Measurements from ENCODE around the gene PPHLN1. TPM values are rescaled to one million over a fixed set of nuclear protein-coding genes. Genes with fewer than 3 reads are reported as not detected.
A peak's percentile ranks its signal among the peaks of the same experiment; 100 is the strongest.

Gene PPHLN1, protein sequence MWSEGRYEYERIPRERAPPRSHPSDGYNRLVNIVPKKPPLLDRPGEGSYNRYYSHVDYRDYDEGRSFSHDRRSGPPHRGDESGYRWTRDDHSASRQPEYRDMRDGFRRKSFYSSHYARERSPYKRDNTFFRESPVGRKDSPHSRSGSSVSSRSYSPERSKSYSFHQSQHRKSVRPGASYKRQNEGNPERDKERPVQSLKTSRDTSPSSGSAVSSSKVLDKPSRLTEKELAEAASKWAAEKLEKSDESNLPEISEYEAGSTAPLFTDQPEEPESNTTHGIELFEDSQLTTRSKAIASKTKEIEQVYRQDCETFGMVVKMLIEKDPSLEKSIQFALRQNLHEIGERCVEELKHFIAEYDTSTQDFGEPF
- total RNA-seq = 10 to 100 TPM; 39.5 to 45.5 (median 41.7) TPM

- TF ChIP-seq POLR2A (IDR thresholded peaks at IDR 0.05) = no peak
- no peak for TF ChIP-seq CTCF (IDR thresholded peaks at IDR 0.05)
- H3K4me3 ChIP-seq (ENCODE audit: low read depth, poor library complexity, severe bottlenecking) = peak within 1 kb of the TSS; percentile 54
- intact Hi-C loops (cut with DNase I; ENCODE audit: low total_unique reads) = no loop called here
- peak; percentile 82 to 96 for DNase-seq (ENCODE audit: low spot score in 2 of 2)
- 1% methylated on average over 40 to 55 of the region's 55 CpGs for WGBS, 2 donors
These were observed at the start of gene PPHLN1, which contains the start of gene ZCRB1 for GRCh38 chr12:42325653-42326474. PPHLN1 (plus strand) TSS chr12:42326167; CDS start chr12:42335903, 9,736 bp downstream. ZCRB1 (minus strand) TSS chr12:42326094; CDS start chr12:42324102, 1,992 bp downstream.

GRCh38 chr12:42277396-42278127 lies 48.4 kb upstream of the PPHLN1 start:
- TF ChIP-seq CTCF (IDR thresholded peaks at IDR 0.05) (no peak), POLR2A (IDR thresholded peaks at IDR 0.05) (no peak)
- no peak overlapping the region for H3K4me3 ChIP-seq (ENCODE audit: low read depth, poor library complexity, severe bottlenecking)
- intact Hi-C loops (cut with DNase I; ENCODE audit: low total_unique reads) = no loop called here
- 65 to 74% methylated on average over 6 of the region's 6 CpGs for WGBS, 2 donors
- DNase-seq (ENCODE audit: low spot score in 2 of 2) = no peak

- DNase-seq (ENCODE audit: low spot score in 2 of 2) = no peak
- TF ChIP-seq CTCF (IDR thresholded peaks at IDR 0.05) (no peak), POLR2A (IDR thresholded peaks at IDR 0.05) (no peak)
- H3K4me3 ChIP-seq (ENCODE audit: low read depth, poor library complexity, severe bottlenecking) = no peak overlapping the region
- intact Hi-C loops (cut with DNase I; ENCODE audit: low total_unique reads) = no loop called here
These were observed 47.8 kb upstream of the PPHLN1 start for GRCh38 chr12:42278128-42278510.

- 64 to 74% methylated on average over 3 of the region's 3 CpGs for WGBS, 2 donors
- no peak overlapping the region for H3K4me3 ChIP-seq (ENCODE audit: low read depth, poor library complexity, severe bottlenecking)
- TF ChIP-seq CTCF (IDR thresholded peaks at IDR 0.05) (no peak), POLR2A (IDR thresholded peaks at IDR 0.05) (no peak)
- intact Hi-C loops (cut with DNase I; ENCODE audit: low total_unique reads) = no loop called here
- no peak for DNase-seq (ENCODE audit: low spot score in 2 of 2)
These were observed 44.7 kb upstream of the PPHLN1 start for GRCh38 chr12:42281278-42281677.

DNA sequence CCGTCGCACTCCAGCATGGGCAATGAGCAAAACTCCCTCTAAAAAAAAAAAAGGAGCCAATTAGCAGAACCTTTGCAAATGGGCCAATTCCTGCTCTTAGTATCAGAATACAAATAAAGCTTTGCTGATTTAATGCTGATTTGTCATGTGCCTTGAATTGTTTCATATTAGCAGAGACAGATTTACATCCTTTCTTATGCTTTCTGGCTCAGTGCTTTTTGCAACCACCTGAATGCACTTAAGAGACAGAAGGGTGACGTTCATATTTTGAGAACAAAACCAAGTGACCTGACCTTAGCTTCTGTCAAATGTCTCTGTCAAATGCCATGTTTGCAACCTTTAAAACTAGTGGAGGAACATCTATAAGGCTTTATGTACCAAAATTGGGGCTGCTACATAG lies 44.1 kb upstream of the PPHLN1 start:
- TF ChIP-seq POLR2A (IDR thresholded peaks at IDR 0.05) = no peak
- TF ChIP-seq CTCF (IDR thresholded peaks at IDR 0.05) = no peak
- 74 to 86% methylated on average over 3 of the region's 3 CpGs for WGBS, 2 donors
- intact Hi-C loops (cut with DNase I; ENCODE audit: low total_unique reads) = no loop called here
- H3K4me3 ChIP-seq (ENCODE audit: low read depth, poor library complexity, severe bottlenecking) = no peak overlapping the region
- no peak for DNase-seq (ENCODE audit: low spot score in 2 of 2)

Measured in lower leg skin (tissue), 4 donors.